Measurements from ENCODE around the gene KIAA1958. TPM values are rescaled to one million over a fixed set of nuclear protein-coding genes. Genes with fewer than 3 reads are reported as not detected.

Gene KIAA1958
- polyA plus RNA-seq, 1 of the 3 experiments (the other 2 are of a cell fraction): 1.6 TPM

GRCh38 chr9:112535811-112536210 is 49.2 kb downstream of the KIAA1958 start (continued):
- TF ChIP-seq PBX3 (IDR thresholded peaks at IDR 0.05) (peak; percentile 57), RFX5 (IDR thresholded peaks at IDR 0.05; ENCODE audit: low read length) (no peak), RCOR1 (IDR thresholded peaks at IDR 0.05; ENCODE audit: low read length) (no peak)

- no peaks in the 10 kb centered on the region for H4K20me1 ChIP-seq (ENCODE audit: insufficient read depth)
- peaks cover 5% of the 10 kb centered on the region; the same call in 1 of the 2 replicates for H3K79me2 ChIP-seq (ENCODE audit: insufficient read depth)
- no peaks in the 10 kb centered on the region for H3K9me3 ChIP-seq
- H3K9me2 ChIP-seq: no peaks in the 10 kb centered on the region
- no peak overlapping the region for H3K9ac ChIP-seq
- no peak overlapping the region for H3K27ac ChIP-seq (ENCODE audit: low read depth in 2 of 2, low read length in 1 of 2)
- ChIA-PET POLR2A (no interaction called here), CTCF (no interaction called here)
- no peak overlapping the region for H2AFZ ChIP-seq (ENCODE audit: low read depth)
- no peak for DNase-seq
- H3K4me1 ChIP-seq (ENCODE audit: control insufficient read depth in 1 of 2, insufficient read depth in 2 of 2, low read depth in 1 of 2, low read length in 1 of 2): peaks cover 3 to 24% of the 10 kb centered on the region in 2 experiments
- peaks cover 23% of the 10 kb centered on the region for H3F3A ChIP-seq (replicated peaks; ENCODE audit: insufficient read depth)
- H3K4me3 ChIP-seq (ENCODE audit: low read depth in 2 of 2, low read length in 1 of 2): no peak overlapping the region
- H3K4me2 ChIP-seq: no peak overlapping the region
- TF ChIP-seq EZH2phosphoT487 (IDR thresholded peaks at IDR 0.05; ENCODE audit: borderline replicate concordance, low read depth) (no peak), CHD2 (IDR thresholded peaks at IDR 0.05; ENCODE audit: low read length, partially characterized antibody) (no peak), RCOR1 (IDR thresholded peaks at IDR 0.05; ENCODE audit: low read length) (no peak), TAF1 (IDR thresholded peaks at IDR 0.05; ENCODE audit: borderline replicate concordance, low read depth, low read length) (no peak), USF2 (IDR thresholded peaks at IDR 0.05; ENCODE audit: borderline replicate concordance, low read depth, low read length) (no peak), FOXM1 (IDR thresholded peaks at IDR 0.05; ENCODE audit: low read depth) (no peak), TCF12 (IDR thresholded peaks at IDR 0.05) (no peak), TEAD4 (IDR thresholded peaks at IDR 0.05; ENCODE audit: borderline replicate concordance, insufficient read depth) (no peak), USF1 (IDR thresholded peaks at IDR 0.05; ENCODE audit: borderline replicate concordance, low read depth) (no peak), PBX3 (IDR thresholded peaks at IDR 0.05) (no peak), NFIC (IDR thresholded peaks at IDR 0.05; ENCODE audit: borderline replicate concordance) (no peak), IRF3 (IDR thresholded peaks at IDR 0.05; ENCODE audit: low read depth, low read length) (no peak)
- no peaks in the 10 kb centered on the region for H3K27me3 ChIP-seq (ENCODE audit: insufficient read depth)
- 87% methylated on average over 1 of the region's 1 CpG for WGBS (ENCODE audit: low lambda C conversion rate)
- no peaks in the 10 kb centered on the region for H3K36me3 ChIP-seq (replicated peaks in 1 of 2; ENCODE audit: control insufficient read depth in 1 of 2, insufficient read depth in 2 of 2, low read length in 1 of 2)
Measured at GRCh38 chr9:112537561-112537960, 50.9 kb downstream of the KIAA1958 start.
